WTC11 (cell line): ENCODE results near the gene ACTL6A. TPM values are rescaled to one million over a fixed set of nuclear protein-coding genes. Genes with fewer than 3 reads are reported as not detected.
A peak's percentile ranks its signal among the peaks of the same experiment; 100 is the strongest.

ENCODE experiments used
- ARID4B ChIP-seq: sonication (generic); formaldehyde crosslinking; IDR thresholded peaks from 2 replicates; pipeline ENCODE4 v1.8.0; 2023; ENCODE audit warnings: missing genetic modification reagents, mild to moderate bottlenecking, borderline replicate concordance
- ATF3 ChIP-seq: sonication (generic); formaldehyde crosslinking; conservative IDR thresholded peaks from 2 replicates; pipeline ENCODE4 v1.8.1; 2022; ENCODE audit warnings: mild to moderate bottlenecking, missing genetic modification reagents
- E2F4 ChIP-seq: sonication (generic); formaldehyde crosslinking; IDR thresholded peaks from 2 replicates; pipeline ENCODE4 v1.8.1; 2022; ENCODE audit warnings: low read depth, mild to moderate bottlenecking, moderate library complexity, missing genetic modification reagents, borderline replicate concordance
- ERG ChIP-seq: fragments of 250-450 bp; sonication (Bioruptor Pico); IDR thresholded peaks from 2 replicates; pipeline ENCODE4 v1.8.0; 2021; ENCODE audit warnings: mild to moderate bottlenecking
- FOXJ3 ChIP-seq: sonication (generic); formaldehyde crosslinking; IDR thresholded peaks from 2 replicates; pipeline ENCODE4 v1.9.0; 2021; ENCODE audit warnings: missing genetic modification reagents, mild to moderate bottlenecking, borderline replicate concordance
- FOXK1 ChIP-seq: sonication (generic); formaldehyde crosslinking; IDR thresholded peaks from 2 replicates; pipeline ENCODE4 v1.8.0; 2022; ENCODE audit warnings: mild to moderate bottlenecking, moderate library complexity, missing genetic modification reagents
- FOXP1 ChIP-seq: sonication (generic); formaldehyde crosslinking; IDR thresholded peaks from 2 replicates; pipeline ENCODE4 v1.8.0; 2022; ENCODE audit warnings: missing genetic modification reagents, mild to moderate bottlenecking, moderate library complexity, borderline replicate concordance
- FOXP4 ChIP-seq: sonication (generic); formaldehyde crosslinking; IDR thresholded peaks from 2 replicates; pipeline ENCODE4 v1.8.0; 2022; ENCODE audit warnings: mild to moderate bottlenecking, missing genetic modification reagents
- GABPB1 ChIP-seq: sonication (generic); formaldehyde crosslinking; IDR thresholded peaks from 2 replicates; pipeline ENCODE4 v1.8.1; 2023; ENCODE audit warnings: mild to moderate bottlenecking, missing genetic modification reagents
- HMGXB4 ChIP-seq: sonication (generic); formaldehyde crosslinking; IDR thresholded peaks from 2 replicates; pipeline ENCODE4 v1.8.1; 2023; ENCODE audit warnings: mild to moderate bottlenecking, moderate library complexity, missing genetic modification reagents
- MYBL2 ChIP-seq: sonication (generic); formaldehyde crosslinking; IDR thresholded peaks from 2 replicates; pipeline ENCODE4 v1.8.1; 2023; ENCODE audit warnings: mild to moderate bottlenecking, moderate library complexity, missing genetic modification reagents
- NFYB ChIP-seq: sonication (generic); formaldehyde crosslinking; conservative IDR thresholded peaks from 2 replicates; pipeline ENCODE4 v1.8.0; 2022; ENCODE audit warnings: low read depth, missing genetic modification reagents
- NR2C2 ChIP-seq: sonication (generic); formaldehyde crosslinking; IDR thresholded peaks from 2 replicates; pipeline ENCODE4 v1.8.0; 2022; ENCODE audit warnings: mild to moderate bottlenecking, missing genetic modification reagents
- PREB ChIP-seq: sonication (generic); formaldehyde crosslinking; IDR thresholded peaks from 2 replicates; pipeline ENCODE4 v1.8.1; 2022; ENCODE audit warnings: mild to moderate bottlenecking, missing genetic modification reagents, moderate library complexity, borderline replicate concordance
- RORB ChIP-seq: fragments of 250-450 bp; sonication (Bioruptor Pico); IDR thresholded peaks from 2 replicates; pipeline ENCODE4 v1.9.0; 2021; ENCODE audit warnings: mild to moderate bottlenecking
- TCF7 ChIP-seq: sonication (generic); formaldehyde crosslinking; IDR thresholded peaks from 2 replicates; pipeline ENCODE4 v1.8.0; 2022; ENCODE audit warnings: mild to moderate bottlenecking, low read depth, missing genetic modification reagents, moderate library complexity
- TEAD1 ChIP-seq: sonication (generic); formaldehyde crosslinking; IDR thresholded peaks from 2 replicates; pipeline ENCODE4 v1.8.0; 2022; ENCODE audit warnings: mild to moderate bottlenecking, missing genetic modification reagents
- USF1 ChIP-seq: sonication (generic); formaldehyde crosslinking; IDR thresholded peaks from 2 replicates; pipeline ENCODE4 v1.8.0; 2022; ENCODE audit warnings: mild to moderate bottlenecking, missing genetic modification reagents
- ZMAT4 ChIP-seq: fragments of 250-450 bp; sonication (Bioruptor Pico); IDR thresholded peaks from 2 replicates; pipeline ENCODE4 v1.9.0; 2021; ENCODE audit warnings: mild to moderate bottlenecking
- ZNF219 ChIP-seq: sonication (generic); formaldehyde crosslinking; IDR thresholded peaks from 2 replicates; pipeline ENCODE4 v1.8.0; 2023; ENCODE audit warnings: missing genetic modification reagents, mild to moderate bottlenecking, borderline replicate concordance
- ZSCAN18 ChIP-seq: fragments of 250-450 bp; sonication (Bioruptor Pico); IDR thresholded peaks from 2 replicates; pipeline ENCODE4 v2.1.2; 2022; ENCODE audit warnings: mild to moderate bottlenecking, moderate library complexity
- total RNA-seq: library from RNA; stranded (reverse); gene quantifications from 3 replicates; pipeline ENCODE4 v1.2.3, GENCODE V29; 2021

ACTL6A gene
- total RNA-seq, 1 experiment from 2014 or later: 82.9 TPM

GRCh38 chr3:179526989-179527391, 35.7 kb upstream of the ACTL6A start (continued):
- TF ChIP-seq E2F4 (CRISPR knock-in tag) (no peak), TCF7 (CRISPR knock-in tag) (no peak), ARID4B (CRISPR knock-in tag) (no peak), ZNF219 (CRISPR knock-in tag) (no peak), ZSCAN18 (CRISPR knock-in tag) (no peak), TEAD1 (CRISPR knock-in tag) (no peak; the same call in 1 of the 2 replicates), FOXJ3 (CRISPR knock-in tag) (no peak), PREB (CRISPR knock-in tag) (no peak), ERG (CRISPR knock-in tag) (no peak), GABPB1 (CRISPR knock-in tag) (no peak), NR2C2 (CRISPR knock-in tag) (no peak), USF1 (CRISPR knock-in tag) (no peak), FOXK1 (CRISPR knock-in tag) (peak; percentile 79), ZMAT4 (CRISPR knock-in tag) (no peak), RORB (CRISPR knock-in tag) (no peak), ATF3 (no peak), FOXP4 (CRISPR knock-in tag) (no peak), NFYB (CRISPR knock-in tag) (no peak), MYBL2 (CRISPR knock-in tag) (no peak), FOXP1 (CRISPR knock-in tag) (no peak), HMGXB4 (no peak)
